Loucy (cell line): Measurements from ENCODE around the gene GLP2R.

Source experiments
- H2AFZ ChIP-seq: fragments of 200-600 bp; sonication (generic); 2 replicates; pipeline ENCODE4 v1.6.0; 2016; ENCODE audit warnings: antibody characterized with exemption, mild to moderate bottlenecking, low read length, moderate library complexity
- H3F3A ChIP-seq: fragments of 200-600 bp; 2 replicates; pipeline ENCODE4 v1.6.0; 2016; ENCODE audit warnings: antibody characterized with exemption, low read depth, mild to moderate bottlenecking
- H3K27me3 ChIP-seq: fragments of 200-600 bp; sonication (generic); 2 replicates; pipeline ENCODE4 v1.6.1; 2014; ENCODE audit warnings: low read length, mild to moderate bottlenecking; ENCODE audit not compliant: insufficient read depth, poor library complexity, severe bottlenecking
- H3K36me3 ChIP-seq: fragments of 200-600 bp; sonication (generic); 2 replicates; pipeline ENCODE4 v1.6.1; 2016; ENCODE audit warnings: low read length; ENCODE audit not compliant: insufficient read depth
- H3K4me1 ChIP-seq: fragments of 200-600 bp; sonication (generic); 2 replicates; pipeline ENCODE4 v1.5.1; 2014; ENCODE audit warnings: low read length, mild to moderate bottlenecking; ENCODE audit not compliant: insufficient read depth, poor library complexity, severe bottlenecking
- H3K4me2 ChIP-seq: fragments of 200-600 bp; sonication (generic); 2 replicates; pipeline ENCODE4 v1.6.0; 2014; ENCODE audit warnings: antibody characterized with exemption, low read length, low read depth, mild to moderate bottlenecking; ENCODE audit not compliant: poor library complexity, severe bottlenecking
- H3K4me3 ChIP-seq: fragments of 200-600 bp; sonication (generic); 2 replicates; pipeline ENCODE4 v1.5.1; 2014; ENCODE audit warnings: low read length, mild to moderate bottlenecking, mixed read lengths; ENCODE audit not compliant: poor library complexity, severe bottlenecking
- H3K79me2 ChIP-seq: fragments of 200-600 bp; sonication (generic); 2 replicates; pipeline ENCODE4 v1.6.1; 2014; ENCODE audit warnings: low read length; ENCODE audit not compliant: insufficient read depth
- H3K9ac ChIP-seq: fragments of 200-600 bp; sonication (generic); 2 replicates; pipeline ENCODE4 v1.6.0; 2014; ENCODE audit warnings: mild to moderate bottlenecking, low read depth, low read length, moderate library complexity; ENCODE audit not compliant: poor library complexity, severe bottlenecking
- H3K9me2 ChIP-seq: fragments of 200-600 bp; sonication (generic); replicated peaks from 2 replicates; pipeline ENCODE4 v1.6.1; 2016; ENCODE audit warnings: low read depth, low read length, mixed read lengths
- H3K9me3 ChIP-seq: fragments of 200-600 bp; sonication (generic); 2 replicates; pipeline ENCODE4 v1.6.1; 2014; ENCODE audit warnings: mild to moderate bottlenecking, antibody characterized with exemption, low read length, low read depth; ENCODE audit not compliant: insufficient read depth
- H4K20me1 ChIP-seq: fragments of 200-600 bp; sonication (generic); 2 replicates; pipeline ENCODE4 v1.6.0; 2014; ENCODE audit warnings: antibody characterized with exemption, low read length, mild to moderate bottlenecking; ENCODE audit not compliant: insufficient read depth, poor library complexity, severe bottlenecking
- CTCF ChIP-seq: fragments of 200-600 bp; sonication (generic); conservative IDR thresholded peaks from 2 replicates; pipeline ENCODE4 v1.5.1; 2014; ENCODE audit warnings: mild to moderate bottlenecking, antibody characterized with exemption, low read length
- EZH2phosphoT487 ChIP-seq: fragments of 200-600 bp; IDR thresholded peaks from 2 replicates; pipeline ENCODE4 v1.6.1; 2018; ENCODE audit warnings: antibody characterized with exemption, mild to moderate bottlenecking, moderate library complexity, borderline replicate concordance

GLP2R gene

DNA sequence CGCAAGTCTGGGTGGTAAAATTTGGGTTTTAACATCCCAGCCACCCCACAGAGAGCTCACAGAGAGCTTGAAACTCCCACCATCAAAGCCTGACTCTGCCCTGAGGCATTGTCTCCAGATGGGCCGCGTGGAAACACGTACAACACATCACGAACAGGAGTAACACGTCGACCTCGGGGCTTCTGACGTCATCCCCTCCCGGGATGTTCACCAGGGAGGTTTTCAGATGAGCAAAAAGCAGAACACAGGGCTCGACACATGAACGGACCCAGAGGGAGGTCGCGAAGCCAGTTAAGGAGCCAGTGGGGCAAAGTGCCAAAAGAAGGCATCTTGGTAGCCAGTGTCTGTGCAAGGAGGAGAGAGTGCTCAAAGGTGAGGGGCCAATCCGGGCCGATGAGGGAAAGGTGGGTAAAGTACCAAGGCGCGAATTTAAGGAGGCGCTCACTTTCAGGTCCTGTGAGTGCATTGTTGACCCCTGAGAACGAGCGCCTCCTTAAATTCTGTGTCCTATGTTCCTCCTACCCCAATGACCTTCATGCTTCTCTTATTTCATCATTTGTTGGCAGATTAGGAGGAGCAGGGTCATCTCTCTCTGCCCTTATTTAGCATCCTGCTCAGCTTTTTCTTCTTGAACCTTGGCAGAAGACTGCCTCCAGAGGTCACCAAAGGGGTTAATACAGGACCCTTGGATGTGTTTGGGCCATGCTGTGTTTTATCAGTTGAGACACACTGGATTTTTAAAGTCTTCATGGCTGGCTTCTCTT is 73.7 kb downstream of the GLP2R start:
- H4K20me1 ChIP-seq: no peaks in the 10 kb centered on the region
- no peaks in the 10 kb centered on the region for H3K9me3 ChIP-seq
- TF ChIP-seq CTCF (no peak), EZH2phosphoT487 (no peak)
- no peaks in the 10 kb centered on the region for H3K79me2 ChIP-seq
- no peak overlapping the region for H3K4me3 ChIP-seq
- H3K36me3 ChIP-seq: no peaks in the 10 kb centered on the region
- no peaks in the 10 kb centered on the region for H3K4me1 ChIP-seq
- no peak overlapping the region for H3K4me2 ChIP-seq
- no peak overlapping the region for H2AFZ ChIP-seq
- H3F3A ChIP-seq: no peaks in the 10 kb centered on the region
- H3K9me2 ChIP-seq: no peaks in the 10 kb centered on the region
- no peak overlapping the region for H3K9ac ChIP-seq
- no peaks in the 10 kb centered on the region for H3K27me3 ChIP-seq

- Histone ChIP-seq H3K27me3 (no peaks in the 10 kb centered on the region), H4K20me1 (no peaks in the 10 kb centered on the region), H2AFZ (no peak overlapping the region), H3K9ac (no peak overlapping the region), H3K79me2 (no peaks in the 10 kb centered on the region), H3K36me3 (no peaks in the 10 kb centered on the region), H3K4me2 (no peak overlapping the region), H3K4me1 (no peaks in the 10 kb centered on the region), H3K9me3 (no peaks in the 10 kb centered on the region), H3K4me3 (no peak overlapping the region), H3F3A (no peaks in the 10 kb centered on the region), H3K9me2 (no peaks in the 10 kb centered on the region)
- TF ChIP-seq EZH2phosphoT487: no peak
- TF ChIP-seq CTCF: no peak
These were observed 74.4 kb downstream of the GLP2R start for GRCh38 chr17:9900044-9900594.

DNA sequence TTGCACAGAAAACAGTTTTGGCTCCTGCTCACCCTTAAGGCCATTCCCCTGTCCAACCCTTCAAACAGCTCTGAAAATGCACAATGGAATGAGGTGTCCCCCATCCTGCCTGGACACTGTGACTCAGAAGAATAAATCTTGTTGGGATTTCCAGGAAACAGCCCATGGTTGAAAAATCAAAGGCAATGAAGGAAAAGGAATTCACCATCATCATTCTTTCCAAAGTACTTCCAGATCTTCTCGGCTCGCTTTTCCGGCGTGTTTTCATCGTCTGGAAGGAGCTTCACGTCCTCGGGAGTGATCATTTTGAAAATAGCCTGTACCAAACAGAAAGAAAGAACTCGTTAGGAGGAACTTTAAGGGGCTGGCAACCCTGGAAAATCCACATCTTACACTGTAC is 75.1 kb downstream of the GLP2R start:
- Histone ChIP-seq H3K4me3 (no peak overlapping the region), H3K4me2 (no peak overlapping the region), H3K9me2 (no peaks in the 10 kb centered on the region), H3K9me3 (no peaks in the 10 kb centered on the region), H3K4me1 (no peaks in the 10 kb centered on the region), H3K27me3 (no peaks in the 10 kb centered on the region), H3K79me2 (no peaks in the 10 kb centered on the region), H3K9ac (no peak overlapping the region), H4K20me1 (no peaks in the 10 kb centered on the region), H2AFZ (no peak overlapping the region), H3F3A (no peaks in the 10 kb centered on the region), H3K36me3 (no peaks in the 10 kb centered on the region)
- TF ChIP-seq EZH2phosphoT487 (no peak), CTCF (no peak)
